HepG2 (cell line): ENCODE measurements around the gene DSTN. TPM values are rescaled to one million over a fixed set of nuclear protein-coding genes. Genes with fewer than 3 reads are reported as not detected.
A peak's percentile ranks its signal among the peaks of the same experiment; 100 is the strongest.

Experiments used
- AGO2 ChIP-seq: fragments of 200-400 bp; formaldehyde crosslinking; optimal IDR thresholded peaks from 2 replicates; pipeline ENCODE3; 2017; ENCODE audit warnings: mild to moderate bottlenecking, low read depth, low read length, moderate library complexity
- BCL6 ChIP-seq: IDR thresholded peaks from 2 replicates; pipeline ENCODE4 v1.6.1; 2016; ENCODE audit warnings: missing genetic modification reagents, missing compliant biosample characterization
- FOSL2 ChIP-seq: sonication (generic); formaldehyde crosslinking; IDR thresholded peaks from 2 replicates; pipeline ENCODE4 v1.4.0; 2020; ENCODE audit warnings: missing genetic modification reagents
- JUNB ChIP-seq: sonication (generic); formaldehyde crosslinking; IDR thresholded peaks from 2 replicates; pipeline ENCODE4 v1.8.0; 2022; ENCODE audit warnings: missing genetic modification reagents, mild to moderate bottlenecking, borderline replicate concordance
- KIAA2018 ChIP-seq: sonication (generic); formaldehyde crosslinking; IDR thresholded peaks from 2 replicates; pipeline ENCODE4 v1.5.0; 2020; ENCODE audit warnings: mild to moderate bottlenecking, missing genetic modification reagents, borderline replicate concordance
- KMT2B ChIP-seq: IDR thresholded peaks from 2 replicates; pipeline ENCODE4 v1.6.1; 2016; ENCODE audit warnings: missing genetic modification reagents, missing compliant biosample characterization
- MTF1 ChIP-seq: sonication (generic); formaldehyde crosslinking; IDR thresholded peaks from 2 replicates; pipeline ENCODE4 v1.5.0; 2020; ENCODE audit warnings: missing genetic modification reagents
- YEATS4 ChIP-seq: sonication (generic); formaldehyde crosslinking; IDR thresholded peaks from 2 replicates; pipeline ENCODE4 v1.4.0; 2020; ENCODE audit warnings: missing genetic modification reagents, borderline replicate concordance
- ZNF253 ChIP-seq: sonication (generic); formaldehyde crosslinking; IDR thresholded peaks from 2 replicates; pipeline ENCODE4 v1.8.0; 2022; ENCODE audit warnings: mild to moderate bottlenecking, missing genetic modification reagents, borderline replicate concordance
- ZNF572 ChIP-seq: sonication (generic); formaldehyde crosslinking; IDR thresholded peaks from 2 replicates; pipeline ENCODE4 v1.5.1; 2020; ENCODE audit warnings: mild to moderate bottlenecking, missing genetic modification reagents
- ZNF687 ChIP-seq: sonication (generic); formaldehyde crosslinking; IDR thresholded peaks from 2 replicates; pipeline ENCODE4 v1.5.1; 2020; ENCODE audit warnings: mild to moderate bottlenecking, missing genetic modification reagents, moderate library complexity
- polyA plus RNA-seq, 8 experiments: library from polyadenylated mRNA; depleted of rRNA in 3 of 8; stranded (reverse) in 7 of 8; unstranded in 1 of 8; fragments of >200 nt; fragmentation: Illumina TruSeq in 4 of 8; extraction: Trizol in 4 of 8; gene quantifications; 2 replicates each; pipeline versions ENCODE4 v1.2.1 to v1.2.3, GENCODE V29; 2011 to 2016; ENCODE audit warnings: low read depth in 4 of 8, missing spikeins in 1 of 8, mixed read lengths in 1 of 8; ENCODE audit not compliant: insufficient read depth in 1 of 8
- total RNA-seq, 5 experiments: library from RNA; depleted of rRNA; stranded (reverse); fragments of >200 nt; fragmentation: Illumina TruSeq; extraction: Trizol; gene quantifications; 2 replicates each; pipeline ENCODE4 v1.2.3, GENCODE V29; 2016; ENCODE audit warnings: low read depth in 1 of 5
- TF ChIP-seq, protein P1 (sequence below): sonication (generic); formaldehyde crosslinking; IDR thresholded peaks from 2 replicates; pipeline ENCODE4 v1.5.0; 2020; ENCODE audit warnings: missing genetic modification reagents, mild to moderate bottlenecking, borderline replicate concordance

Gene DSTN
- total and polyA plus RNA-seq, 2 of the 13 experiments (the other 11 are each of a cell fraction or from before 2014, with no cell fraction given), result 27.6 to 106 TPM

DNA sequence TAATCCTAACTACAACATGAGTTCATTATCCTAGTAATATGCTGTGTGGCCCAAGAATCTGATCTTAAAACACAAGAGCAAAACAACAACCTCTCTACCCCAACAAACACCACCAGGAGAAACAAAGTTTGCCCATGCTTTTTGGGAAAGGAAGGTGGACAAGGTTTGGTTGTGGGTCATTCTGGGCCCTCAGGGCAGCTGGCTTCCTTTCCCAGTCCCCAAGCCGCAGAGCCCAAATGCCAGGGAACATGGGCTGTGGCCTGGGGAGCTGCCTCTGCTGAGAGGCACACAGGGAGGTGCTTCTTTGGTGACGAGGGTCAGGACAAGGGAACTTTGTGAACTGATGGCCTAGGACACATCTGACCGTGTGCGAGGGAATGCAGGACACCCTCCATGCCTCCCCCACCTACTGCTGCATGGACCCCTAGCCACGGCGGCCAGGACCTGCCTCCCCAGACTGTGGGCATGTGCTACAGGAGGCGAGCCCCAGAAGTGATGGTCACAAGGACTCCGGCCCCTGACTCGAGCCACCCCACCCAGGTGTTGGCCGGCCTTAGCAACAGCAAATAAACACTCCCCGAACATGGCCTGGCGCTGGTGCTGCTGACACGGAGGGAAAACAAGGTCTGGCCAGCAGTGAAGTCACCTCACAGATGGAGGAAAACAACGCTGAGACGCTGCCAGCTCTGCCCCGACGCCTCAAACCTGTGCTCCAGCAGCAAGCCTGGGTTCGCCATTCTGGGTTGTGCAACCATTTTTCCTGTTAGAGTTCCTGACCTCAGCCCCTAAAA lies 56.5 kb downstream of the DSTN start (continued):
- TF ChIP-seq AGO2 (peak; percentile 71), KMT2B (CRISPR knock-in tag) (no peak), JUNB (no peak), MTF1 (CRISPR knock-in tag) (no peak), BCL6 (no peak), ZNF572 (CRISPR knock-in tag) (0 out of 2 replicates have a peak, but pooled peaks have one; percentile 70), ZNF253 (CRISPR knock-in tag) (no peak), KIAA2018 (CRISPR knock-in tag) (no peak), ZNF687 (peak; percentile 30; the same call in 1 of the 2 replicates), FOSL2 (CRISPR knock-in tag) (no peak), YEATS4 (CRISPR knock-in tag) (no peak)
- TF ChIP-seq, protein P1, sequence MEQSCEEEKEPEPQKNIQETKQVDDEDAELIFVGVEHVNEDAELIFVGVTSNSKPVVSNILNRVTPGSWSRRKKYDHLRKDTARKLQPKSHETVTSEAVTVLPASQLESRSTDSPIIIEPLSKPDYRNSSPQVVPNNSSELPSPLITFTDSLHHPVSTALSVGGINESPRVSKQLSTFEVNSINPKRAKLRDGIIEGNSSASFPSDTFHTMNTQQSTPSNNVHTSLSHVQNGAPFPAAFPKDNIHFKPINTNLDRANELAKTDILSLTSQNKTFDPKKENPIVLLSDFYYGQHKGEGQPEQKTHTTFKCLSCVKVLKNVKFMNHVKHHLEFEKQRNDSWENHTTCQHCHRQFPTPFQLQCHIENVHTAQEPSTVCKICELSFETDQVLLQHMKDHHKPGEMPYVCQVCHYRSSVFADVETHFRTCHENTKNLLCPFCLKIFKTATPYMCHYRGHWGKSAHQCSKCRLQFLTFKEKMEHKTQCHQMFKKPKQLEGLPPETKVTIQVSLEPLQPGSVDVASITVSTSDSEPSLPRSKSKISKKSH (CRISPR knock-in tag), result peak; percentile 59; the same call in 1 of the 2 replicates
